Myocyte (in vitro differentiated cells): ENCODE measurements around the gene PSD2. TPM values are rescaled to one million over a fixed set of nuclear protein-coding genes. Genes with fewer than 3 reads are reported as not detected.

Source experiments
- DNase-seq: peaks from one replicate; pipeline ENCODE4 v3.0.0-alpha.2; 2012; ENCODE audit warnings: low read depth
- total RNA-seq: library from RNA; depleted of rRNA; stranded (reverse); fragments of >200 nt; gene quantifications from 2 replicates; pipeline ENCODE4 v1.2.3, GENCODE V29; 2014

PSD2 gene
- total RNA-seq, 1 donor from 2014 or later = not detected

- DNase-seq = no peak
These were observed 77.5 kb downstream of the PSD2 start for GRCh38 chr5:139872851-139873794.

DNA sequence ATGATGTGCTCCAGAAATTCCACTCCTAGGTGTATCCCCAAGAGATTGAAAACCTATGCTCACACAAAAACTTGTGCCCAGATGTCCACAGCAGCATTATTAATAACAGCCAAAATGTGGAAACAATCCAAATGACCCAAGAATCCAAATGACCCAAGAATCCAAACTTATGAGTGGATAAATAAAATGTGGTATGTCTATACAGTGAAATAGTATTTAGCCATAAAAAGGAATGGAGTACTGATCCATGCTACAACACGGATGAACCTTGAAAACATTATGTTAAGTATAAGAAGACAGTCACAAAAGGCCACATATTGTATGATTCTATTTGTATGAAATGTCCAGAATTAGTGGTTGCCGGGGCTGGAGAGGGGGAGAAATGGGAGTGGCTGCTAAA is 80.3 kb downstream of the PSD2 start:
- no peak for DNase-seq

GRCh38 chr5:139877129-139877597 is 81.6 kb downstream of the PSD2 start:
- no peak for DNase-seq

- no peak for DNase-seq
These were observed 82.5 kb downstream of the PSD2 start for GRCh38 chr5:139878093-139878492.

DNA sequence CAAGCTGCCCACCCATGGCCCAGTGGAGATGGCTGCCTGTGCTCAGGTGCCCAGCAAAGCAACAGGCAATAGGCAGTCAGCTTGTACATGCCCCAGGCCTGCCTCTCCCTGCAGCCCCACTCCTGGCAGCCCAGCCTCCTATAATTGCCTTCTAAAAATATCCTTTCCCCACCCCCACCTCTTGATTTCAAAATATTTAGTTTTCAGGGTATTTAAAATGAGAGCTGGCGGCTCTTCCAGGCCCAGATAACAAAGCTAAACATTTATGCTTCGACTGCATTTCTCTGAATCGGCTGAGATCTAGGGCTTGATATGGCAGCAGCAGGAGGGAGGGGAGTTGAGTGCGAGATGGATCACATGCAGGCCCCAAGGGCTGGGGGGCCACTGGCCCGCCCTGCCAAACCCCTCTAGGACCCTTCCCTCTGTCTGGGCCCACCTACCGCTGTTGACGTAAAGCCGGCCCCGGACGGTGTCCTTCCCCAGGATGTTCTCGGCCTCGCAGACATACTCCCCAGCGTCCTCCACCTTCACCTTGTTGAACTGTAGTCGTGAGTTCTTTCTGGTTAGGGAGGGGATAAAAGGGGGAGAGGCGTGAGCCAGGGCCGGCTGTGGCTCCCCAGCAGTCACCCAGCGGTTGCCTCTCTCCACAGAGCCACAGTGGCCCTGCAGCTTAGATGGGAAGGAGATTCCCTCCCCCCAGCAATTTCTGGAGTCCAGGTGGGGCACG is 85.0 kb downstream of the PSD2 start:
- no peak for DNase-seq

DNA sequence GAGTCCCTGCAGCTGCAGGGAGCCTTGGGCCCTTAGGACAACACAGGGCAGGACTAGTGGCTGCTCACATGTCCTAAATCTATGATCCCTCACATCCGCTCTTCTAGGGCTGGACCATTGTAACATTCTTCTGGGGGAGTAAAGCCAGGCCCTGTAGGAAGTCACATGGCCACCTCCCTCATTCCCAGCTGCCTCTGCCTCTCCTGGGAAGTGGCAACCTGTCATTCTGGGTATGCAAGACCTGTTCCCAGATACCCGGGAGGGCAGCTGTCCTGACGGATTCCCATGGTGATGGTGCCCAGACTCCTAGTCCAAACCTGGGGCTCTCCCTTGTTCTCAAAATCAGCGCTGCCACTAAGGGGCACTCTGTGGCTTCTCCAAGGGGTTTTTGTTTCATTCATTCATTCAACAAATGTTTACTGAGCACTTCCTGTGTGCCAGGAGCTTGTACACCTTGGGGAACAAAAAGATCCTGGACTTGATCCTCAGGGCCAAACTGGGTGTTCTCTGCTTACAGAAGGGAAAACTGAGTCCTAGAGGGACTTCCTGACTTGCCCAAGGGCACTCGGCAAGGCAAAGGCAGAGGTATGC is 85.6 kb downstream of the PSD2 start:
- peak; percentile 44 for DNase-seq

GRCh38 chr5:139882316-139882715 is 86.7 kb downstream of the PSD2 start:
- no peak for DNase-seq

DNA sequence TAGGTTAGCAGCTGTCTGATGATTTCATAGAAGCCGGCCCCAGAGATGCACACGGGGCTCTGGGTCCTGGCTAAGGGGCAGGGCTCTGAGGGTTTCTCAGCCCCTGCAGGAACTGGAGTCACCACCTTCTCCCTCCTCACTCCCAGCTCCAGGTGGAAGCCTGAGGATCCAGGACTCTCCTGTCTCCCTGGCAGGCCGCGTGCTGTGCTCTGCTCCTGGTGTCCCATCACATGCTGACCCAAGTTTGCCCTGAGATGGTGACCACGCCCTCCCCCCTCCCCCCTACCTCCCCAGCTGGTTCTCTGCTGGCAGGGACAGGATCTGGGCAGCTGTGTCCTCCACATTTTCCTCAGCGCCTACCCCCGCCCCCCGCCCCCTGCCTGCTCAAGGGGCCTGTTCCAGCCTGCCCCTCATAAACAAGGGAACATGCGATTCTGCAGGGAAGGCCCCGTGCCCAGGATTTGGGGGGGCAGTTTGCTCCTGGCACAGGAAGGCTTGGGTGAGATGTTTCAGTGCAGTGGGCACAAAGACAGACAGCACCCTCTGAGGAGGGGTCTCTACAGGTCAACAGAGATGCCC is 87.4 kb downstream of the PSD2 start:
- DNase-seq = peak; percentile 18

- DNase-seq = no peak
These were observed 88.5 kb downstream of the PSD2 start for GRCh38 chr5:139884144-139884543.

DNA sequence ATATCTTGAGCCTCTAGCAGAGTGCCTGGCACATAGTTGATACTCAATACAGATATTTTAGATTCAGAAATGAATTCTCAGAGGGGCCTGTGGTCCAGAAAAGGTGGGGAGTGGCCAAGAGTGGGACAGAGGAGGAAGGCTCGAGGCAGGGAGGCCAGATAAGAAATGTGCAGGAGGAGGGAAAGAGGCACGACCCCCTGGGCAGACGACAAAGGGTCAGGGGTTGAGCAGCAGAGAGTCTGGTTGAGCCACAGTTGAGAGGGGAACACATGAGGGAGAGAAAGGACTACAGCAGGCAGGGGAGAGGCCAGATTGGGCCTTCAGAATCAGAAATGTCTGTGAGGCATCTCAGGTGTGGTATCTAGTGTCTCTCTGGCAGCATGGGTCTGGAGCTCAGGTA is 89.1 kb downstream of the PSD2 start:
- DNase-seq = no peak

DNA sequence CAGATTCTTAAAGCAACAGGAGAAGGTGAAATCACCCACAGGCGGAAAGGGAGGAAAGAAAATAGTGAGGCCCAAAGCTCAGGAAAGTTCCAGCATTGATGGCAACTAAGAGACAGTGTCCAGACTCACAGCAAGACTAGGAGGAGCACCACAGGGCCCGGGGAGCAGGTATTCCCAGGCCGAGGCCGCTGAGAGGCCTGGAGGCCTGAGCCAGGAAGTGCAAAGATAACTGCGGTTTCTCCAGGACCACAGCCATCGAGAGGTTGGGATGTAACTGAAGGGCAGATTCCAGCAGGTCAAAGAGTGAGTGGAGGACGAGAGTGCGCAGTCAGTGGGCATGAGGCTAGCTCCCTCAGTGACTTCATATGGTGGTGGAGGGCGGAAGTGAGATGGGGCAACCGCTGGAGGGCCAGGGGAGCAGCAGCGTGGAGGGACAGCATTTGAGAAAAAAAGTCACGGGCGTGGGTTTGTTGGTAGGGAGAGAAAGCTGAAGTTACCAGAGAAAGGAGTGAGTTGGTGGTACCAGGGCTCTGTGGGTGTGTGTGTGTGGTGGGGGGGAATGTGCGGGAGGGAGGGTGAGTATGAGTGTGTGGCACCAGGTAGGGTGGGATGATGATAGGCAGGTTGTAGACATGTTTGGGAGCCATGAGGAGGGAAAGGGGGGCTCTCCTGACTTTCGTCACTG is 89.7 kb downstream of the PSD2 start:
- no peak for DNase-seq

DNA sequence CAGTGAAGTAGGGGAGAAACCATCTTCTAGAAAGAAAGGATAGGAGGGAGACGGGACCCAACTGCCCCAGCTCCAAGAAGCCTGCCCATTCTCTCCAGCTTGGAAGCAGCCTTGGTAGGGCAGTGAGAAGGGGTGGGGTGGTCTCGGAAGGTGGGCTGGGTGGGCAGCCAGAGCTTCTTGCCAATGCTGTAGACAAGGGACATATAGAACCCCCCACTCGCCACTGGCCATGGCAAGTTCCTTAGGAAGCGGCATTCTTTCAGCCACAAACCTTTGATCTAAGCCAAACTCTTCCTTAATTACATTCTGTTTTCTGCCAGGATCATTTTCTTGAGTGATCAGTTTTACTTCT is 90.2 kb downstream of the PSD2 start:
- no peak for DNase-seq

GRCh38 chr5:139886213-139886612 is 90.6 kb downstream of the PSD2 start:
- no peak for DNase-seq

DNA sequence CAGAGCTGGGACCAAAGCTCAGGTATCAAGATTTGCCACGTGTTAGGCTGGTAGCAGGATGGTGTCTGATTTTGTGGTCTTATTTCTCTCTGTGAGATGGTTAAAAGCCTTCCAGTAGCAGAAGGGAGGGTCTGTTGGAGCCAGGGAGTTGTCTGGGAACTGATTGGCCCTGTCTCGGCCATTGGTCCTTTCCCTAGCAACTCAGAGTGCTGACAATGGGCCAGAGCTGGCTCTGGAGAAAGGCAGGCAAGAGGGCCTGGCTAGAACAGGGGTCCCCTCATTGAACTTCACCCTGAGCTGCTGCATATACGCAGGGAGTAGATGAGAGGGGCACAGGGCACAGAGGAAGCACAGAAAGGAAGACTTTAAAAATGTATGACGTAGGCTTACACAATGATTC is 92.8 kb downstream of the PSD2 start:
- no peak for DNase-seq

DNA sequence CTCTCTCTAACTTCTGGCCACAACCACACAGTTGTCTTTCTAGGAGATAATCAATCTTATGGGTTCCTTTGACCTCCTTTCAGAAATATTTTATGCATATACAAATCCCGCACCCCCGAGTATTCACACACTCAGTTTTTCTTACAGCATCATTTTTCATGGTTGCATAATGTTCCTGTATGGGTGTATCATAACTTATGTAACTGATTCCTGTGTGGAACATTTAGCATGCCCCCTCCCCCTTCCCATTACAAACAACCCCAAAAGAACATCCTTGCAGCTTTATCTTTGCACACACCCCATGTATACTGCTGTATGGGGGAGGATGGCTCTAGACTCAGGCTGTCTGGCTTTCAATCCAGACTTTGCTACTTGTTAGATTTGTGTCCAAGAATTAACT is 93.8 kb downstream of the PSD2 start:
- no peak for DNase-seq

DNA sequence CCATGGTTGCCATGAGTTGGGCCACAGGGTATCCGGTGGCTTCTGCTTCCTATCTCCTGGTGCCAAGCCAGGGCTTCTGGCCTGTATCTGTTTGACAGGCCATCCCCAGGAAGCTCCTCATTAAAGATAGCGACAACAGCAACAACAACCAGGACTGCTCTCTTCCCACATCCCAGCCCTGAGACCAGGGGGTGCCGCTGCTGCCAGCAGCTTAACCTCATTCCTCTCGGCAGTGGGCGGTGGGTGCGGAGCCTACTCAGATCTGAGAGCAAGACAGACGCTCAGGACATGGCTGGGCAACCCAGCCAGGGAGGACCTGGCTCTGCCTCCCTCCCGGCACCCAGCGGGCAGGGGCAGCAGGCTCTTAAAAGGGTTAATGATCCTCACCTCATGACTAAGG is 98.3 kb downstream of the PSD2 start:
- DNase-seq = no peak

Other genes with a start within 250 kb of the PSD2 start
- gene UBE2D2, start 234.5 kb upstream of the PSD2 start, total RNA-seq = 89.1 and 130 TPM in 2 replicates
- gene CXXC5, start 147.5 kb upstream of the PSD2 start, total RNA-seq = 246 and 253 TPM in 2 replicates
- not detected in 2 replicates for gene NRG2, start 247.5 kb downstream of the PSD2 start, total RNA-seq